GM21528 (cell line): ENCODE results near the gene IL18.
A peak's percentile ranks its signal among the peaks of the same experiment; 100 is the strongest.
"Not testable (repeated sequence)": the region's sequence is repeated elsewhere in the genome, so short reads cannot be mapped to it uniquely, and the experiment has no call there.

Source experiments
- ATAC-seq: cut with Tn5 transposase; IDR thresholded peaks from one replicate; pipeline ENCODE4 v1.9.1; 2021; ENCODE audit warnings: mild to moderate bottlenecking, moderate library complexity; ENCODE audit not compliant: unreplicated experiment, low FRiP score

Gene IL18

DNA sequence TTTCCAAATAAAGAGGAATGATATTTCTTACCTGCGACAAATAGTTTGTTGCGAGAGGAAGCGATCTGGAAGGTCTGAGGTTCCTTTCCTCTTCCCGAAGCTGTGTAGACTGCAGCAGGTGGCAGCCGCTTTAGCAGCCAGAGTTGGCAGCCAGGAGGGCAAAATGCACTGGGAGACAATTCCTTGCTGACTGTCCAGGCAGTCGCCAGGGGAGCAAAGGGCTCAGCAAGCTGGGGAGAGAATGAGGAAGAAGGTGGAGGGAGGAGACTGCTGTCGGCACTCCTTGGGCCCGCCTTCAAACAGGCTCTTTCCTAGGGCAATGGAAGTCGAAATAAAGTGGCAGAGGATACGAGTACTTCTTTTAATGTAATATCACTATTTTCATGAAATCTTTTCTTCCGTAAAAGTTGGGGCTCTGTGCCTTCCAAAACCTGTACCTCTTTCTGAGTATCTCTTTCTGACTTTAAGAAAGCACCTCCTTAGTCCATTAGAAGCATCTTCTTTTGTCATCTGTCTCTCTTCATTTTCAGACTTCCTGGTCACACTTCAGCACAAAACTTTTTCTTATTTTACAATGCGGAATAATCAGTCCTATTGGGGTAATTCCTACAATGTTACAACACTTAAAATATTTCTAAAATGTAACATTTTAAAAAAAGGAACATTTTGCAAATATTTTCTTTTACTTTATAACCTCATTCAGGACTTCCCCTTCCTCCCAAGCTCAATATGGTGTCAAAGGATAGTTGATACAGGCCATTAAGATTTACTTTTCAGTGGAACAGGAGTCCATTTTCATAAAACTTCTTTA lies at the start of gene IL18:
IL18 (minus strand) TSS at position 220 of the 811 bp plus-strand sequence. CDS start 9,041 bp downstream, outside the sequence.
- no peak for ATAC-seq

DNA sequence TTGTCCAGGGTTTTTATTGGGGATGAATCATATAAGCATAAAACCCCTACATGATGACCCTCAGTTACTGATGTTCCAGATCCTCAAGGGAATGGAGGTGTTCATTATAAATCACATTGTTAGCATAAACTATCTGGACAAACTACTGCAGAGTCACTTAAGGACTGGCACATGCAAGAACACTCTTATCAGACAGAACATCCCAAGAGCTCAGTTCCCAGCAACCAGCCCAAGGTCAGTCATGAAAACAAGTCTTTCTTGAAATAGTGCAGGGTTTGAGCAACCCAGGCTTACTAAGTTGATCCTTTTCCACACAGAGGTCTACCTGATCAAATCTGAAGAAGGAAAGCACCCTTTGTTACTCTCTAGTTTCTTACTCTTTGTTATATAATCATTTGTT lies 48.8 kb upstream of the IL18 start:
- no peak for ATAC-seq

DNA sequence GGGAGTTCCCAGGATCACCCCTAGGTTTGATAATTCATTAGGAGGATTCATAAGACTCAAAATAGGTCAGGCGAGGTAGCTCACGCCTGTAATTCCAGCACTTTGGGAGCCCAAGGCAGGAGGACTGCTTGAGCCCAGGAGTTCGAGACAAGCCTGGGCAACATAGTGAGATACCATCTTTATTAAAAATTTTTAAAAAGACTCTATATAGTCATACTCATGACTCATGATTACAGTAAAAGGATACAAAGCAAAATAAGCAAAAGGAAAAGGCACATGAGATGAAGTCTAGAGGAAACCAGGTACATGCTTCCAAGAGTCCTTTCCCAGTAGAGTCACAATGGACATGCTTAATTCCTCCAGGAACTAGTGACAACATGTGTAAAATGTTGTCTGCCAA lies 48.4 kb upstream of the IL18 start:
- no peak for ATAC-seq

DNA sequence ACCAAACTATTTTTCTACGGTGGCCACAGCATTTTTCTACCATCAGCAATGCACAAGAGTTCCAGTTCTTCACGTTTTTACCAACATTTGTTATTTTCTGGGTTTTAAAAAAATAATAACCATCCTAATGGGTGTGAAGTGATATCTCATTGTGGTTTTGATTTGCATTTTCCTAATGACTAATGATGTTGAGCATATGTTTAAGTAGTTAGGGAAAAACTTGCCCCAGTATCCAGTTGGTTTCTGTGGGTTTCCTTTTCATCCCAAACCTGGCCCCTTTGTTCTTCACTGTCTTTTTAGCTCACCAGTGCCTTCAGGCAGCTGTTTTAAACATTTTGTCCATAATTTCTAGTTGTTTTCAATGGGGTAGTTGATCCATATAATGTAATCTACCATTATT lies 47.6 kb upstream of the IL18 start:
- no peak for ATAC-seq

- ATAC-seq = no peak
These were observed 47.0 kb upstream of the IL18 start for GRCh38 chr11:112210890-112211289.

DNA sequence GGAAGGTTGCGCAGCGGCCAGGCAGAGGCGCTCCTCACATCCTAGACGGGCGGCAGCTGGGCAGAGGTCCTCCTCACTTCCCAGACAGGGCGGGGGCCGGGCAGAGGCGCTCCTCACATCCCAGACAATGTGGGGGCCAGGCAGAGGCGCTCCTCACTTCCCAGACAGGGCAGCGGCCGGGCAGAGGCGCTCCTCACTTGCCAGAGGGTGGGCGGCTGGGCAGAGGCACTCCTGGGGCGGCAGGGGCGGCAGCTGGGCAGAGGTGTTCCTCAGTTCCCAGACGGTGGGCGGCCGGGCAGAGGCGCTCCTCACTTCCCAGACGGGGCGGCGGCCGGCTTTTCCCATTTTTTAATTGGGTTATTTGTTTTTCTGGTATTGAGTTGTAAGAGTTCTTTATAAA lies 42.2 kb upstream of the IL18 start:
- no peak for ATAC-seq

DNA sequence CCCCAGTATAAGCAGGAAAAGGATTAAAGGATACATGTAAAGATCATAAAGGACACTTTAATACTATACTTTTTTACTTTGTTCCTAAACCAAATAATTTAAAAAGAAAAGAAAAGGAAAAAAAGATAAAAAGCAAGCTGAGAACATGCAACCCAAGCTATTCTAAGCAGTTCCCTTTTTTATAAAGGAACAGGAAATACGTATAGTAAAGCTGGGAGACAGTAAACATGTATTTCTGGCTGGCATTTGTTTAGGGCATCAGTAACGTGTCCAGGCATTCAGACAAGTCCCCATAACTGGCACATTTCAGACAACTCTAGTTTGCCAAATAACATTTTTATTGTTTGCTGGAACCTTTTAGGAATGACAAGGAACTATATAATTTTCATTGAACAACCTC lies 36.4 kb upstream of the IL18 start:
- no peak for ATAC-seq

GRCh38 chr11:112199101-112199500 lies 35.2 kb upstream of the IL18 start:
- not testable (repeated sequence) for ATAC-seq

DNA sequence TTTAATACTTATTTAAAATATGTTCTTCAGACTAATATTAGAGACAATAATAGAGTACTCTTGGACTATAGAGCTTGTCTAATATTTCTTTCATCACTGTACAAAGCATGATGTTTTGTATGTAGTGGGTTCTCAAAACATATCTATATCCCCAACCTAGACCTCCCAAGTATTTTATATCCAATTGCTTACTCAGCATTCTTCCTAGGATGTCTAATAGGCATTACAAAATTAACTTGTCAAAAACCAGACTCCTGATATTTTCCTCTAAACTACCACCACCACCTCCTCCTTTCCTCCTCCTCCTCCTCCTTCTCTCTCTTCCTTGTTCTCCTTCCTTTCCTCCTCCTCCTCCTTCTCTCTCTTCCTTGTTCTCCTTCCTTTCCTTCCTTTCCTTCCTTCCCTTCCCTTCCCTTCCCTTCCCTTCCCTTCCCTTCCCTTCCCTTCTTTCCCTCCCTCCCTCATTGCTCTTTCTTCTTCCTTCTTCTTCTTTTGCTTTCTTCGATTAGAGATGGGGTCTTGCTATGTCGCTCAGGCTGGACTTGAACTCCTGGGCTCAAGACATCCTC lies 32.7 kb upstream of the IL18 start:
- ATAC-seq = no peak

GRCh38 chr11:112195951-112196351 lies 32.1 kb upstream of the IL18 start:
- no peak for ATAC-seq

DNA sequence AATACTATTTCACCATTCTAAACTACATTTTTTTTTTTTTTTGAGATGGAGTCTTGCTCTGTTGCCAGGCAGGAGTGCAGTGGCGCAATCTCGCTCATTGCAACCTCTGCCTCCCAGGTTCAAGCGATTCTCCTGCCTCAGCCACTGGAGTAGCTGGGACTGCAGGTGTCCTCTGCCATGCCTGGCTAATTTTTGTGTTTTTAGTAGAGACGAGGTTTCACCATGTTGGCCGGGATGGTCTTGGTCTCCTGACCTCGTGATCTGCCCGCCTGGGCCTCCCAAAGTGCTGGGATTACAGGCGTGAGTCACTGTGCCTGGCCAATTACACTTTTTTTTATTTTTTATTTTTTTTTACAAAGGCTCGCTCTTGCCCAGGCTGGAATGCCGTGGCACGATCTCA lies 31.2 kb upstream of the IL18 start:
- not testable (repeated sequence) for ATAC-seq

DNA sequence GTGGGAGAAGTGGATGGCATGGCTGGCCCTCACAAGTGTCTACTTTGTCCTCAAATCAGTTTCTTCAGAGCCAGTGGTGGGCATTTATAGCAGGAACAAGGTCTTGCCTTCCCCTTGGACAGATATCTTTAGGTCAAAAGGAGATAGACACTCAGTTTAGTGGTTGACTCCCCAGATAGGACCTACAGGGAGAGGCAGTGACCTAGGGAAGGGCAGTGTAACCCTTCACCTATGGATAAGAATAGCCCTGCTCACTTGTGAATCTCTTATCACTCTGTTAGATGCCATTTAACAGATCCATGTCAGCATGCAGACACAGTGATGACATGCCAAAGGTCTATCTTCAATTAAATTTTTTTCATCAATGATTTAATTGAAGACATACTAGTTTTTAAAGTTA lies 22.4 kb upstream of the IL18 start:
- no peak for ATAC-seq

DNA sequence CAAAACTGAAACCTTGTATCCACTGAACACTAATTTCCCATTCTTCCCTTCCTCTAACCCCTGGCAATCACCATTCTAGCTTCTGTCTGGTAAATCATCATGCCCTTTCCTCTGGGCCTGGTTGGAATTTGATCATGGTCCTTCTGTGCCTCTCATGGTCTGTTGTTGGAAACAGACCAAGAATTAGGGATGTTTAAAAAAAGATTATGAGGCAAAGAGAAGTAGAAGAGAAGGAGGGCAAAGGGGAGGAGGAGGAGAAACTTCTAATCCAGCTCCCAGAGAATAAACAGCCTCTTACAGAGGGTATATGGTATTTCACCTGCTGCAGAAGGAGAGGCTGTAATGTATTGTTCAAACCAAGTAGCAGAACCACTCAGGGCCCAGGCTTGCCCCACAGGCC lies 22.0 kb upstream of the IL18 start:
- no peak for ATAC-seq

DNA sequence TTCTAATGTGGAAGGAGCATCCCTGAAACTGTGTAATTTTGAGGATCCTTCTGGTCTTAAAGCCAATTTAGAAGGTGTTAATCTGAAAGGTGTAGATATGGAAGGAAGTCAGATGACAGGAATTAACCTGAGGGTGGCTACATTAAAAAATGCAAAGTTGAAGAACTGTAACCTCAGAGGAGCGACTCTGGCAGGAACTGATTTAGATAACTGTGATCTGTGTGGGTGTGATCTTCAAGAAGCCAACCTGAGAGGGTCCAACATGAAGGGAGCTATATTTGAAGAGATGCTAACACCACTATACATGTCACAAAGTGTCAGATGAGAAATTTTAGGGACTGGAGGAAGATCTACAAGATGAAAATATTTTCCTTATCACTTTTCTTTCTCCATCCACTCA lies 19.0 kb upstream of the IL18 start:
- no peak for ATAC-seq

DNA sequence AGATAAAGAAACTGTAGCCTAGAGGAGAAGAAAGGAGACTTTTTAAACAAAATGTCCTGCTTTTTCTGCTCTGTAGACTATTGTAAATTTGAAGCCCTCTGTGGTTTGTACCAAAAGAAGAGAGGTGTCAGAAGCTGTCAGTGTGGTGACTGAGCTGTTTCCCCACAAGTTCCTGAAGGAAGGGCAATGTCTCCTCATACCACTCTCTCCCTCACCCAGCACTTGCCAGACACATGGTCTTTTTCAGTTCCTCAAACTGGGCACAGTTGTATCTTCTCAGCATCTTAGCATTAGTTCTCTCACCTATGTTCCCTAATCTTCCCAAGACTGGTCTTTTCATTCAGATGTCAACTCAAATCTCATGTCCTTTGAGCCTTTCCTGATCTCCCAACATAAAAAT lies 15.7 kb upstream of the IL18 start:
- peak; percentile 60 for ATAC-seq

DNA sequence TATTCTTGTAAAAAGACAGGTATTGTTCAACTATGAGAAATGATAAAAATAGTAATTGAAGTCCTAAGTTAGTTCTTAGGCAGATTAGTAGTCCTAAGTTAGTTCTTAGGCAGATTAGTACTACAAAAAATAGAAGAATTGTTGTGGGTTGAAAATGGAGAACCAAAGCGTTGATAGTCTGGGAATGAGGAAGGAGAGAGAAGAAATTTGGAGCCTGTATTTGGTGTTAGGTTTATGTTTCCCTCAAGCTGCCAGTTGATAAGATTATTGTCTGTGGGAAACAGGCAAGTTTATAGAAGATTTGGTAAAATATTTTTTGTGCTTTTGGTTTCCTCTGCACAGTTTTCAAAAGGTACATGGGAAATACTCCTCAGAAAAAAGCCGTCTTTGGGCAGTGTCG lies 15.0 kb upstream of the IL18 start:
- no peak for ATAC-seq

- no peak for ATAC-seq
These were observed 14.5 kb upstream of the IL18 start for GRCh38 chr11:112178428-112178827.

DNA sequence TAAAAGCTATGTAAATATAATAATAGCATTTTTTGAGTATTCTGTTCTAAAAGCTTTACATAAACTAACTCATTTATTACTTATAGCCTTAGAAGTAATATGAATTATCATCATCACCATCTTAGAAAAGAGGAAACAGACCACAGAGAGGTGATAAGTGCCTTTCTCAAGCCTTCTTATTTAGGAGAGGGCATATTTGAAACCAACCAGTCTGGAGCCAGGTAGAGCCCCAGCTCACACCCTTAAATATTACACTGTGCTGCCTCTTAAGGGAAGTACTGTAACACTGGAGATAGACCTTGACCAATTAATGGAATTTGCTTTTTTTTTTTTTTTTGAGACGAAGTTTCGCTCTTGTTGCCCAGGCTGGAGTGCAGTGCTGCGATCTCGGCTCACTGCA lies 13.7 kb upstream of the IL18 start:
- no peak for ATAC-seq

DNA sequence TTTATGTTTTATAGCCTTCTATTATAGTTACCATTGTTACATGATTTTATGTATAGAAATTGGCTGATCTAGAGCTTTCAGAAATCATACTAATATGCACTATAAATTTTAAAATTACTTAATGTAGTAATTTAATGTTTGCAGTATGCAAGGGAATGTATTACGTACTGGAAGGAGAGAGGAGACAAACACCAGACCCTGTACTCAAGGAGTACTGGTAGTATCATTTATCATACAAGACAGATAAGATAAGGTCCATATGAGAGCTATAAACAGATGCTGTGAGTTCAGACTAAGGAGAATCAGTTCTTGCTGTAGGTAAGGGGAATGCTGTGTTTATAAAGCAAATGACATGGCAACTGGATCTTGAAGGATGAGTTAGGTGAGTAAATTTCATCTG lies 12.2 kb upstream of the IL18 start:
- no peak for ATAC-seq

GRCh38 chr11:112175599-112175952 lies 11.7 kb upstream of the IL18 start:
- no peak for ATAC-seq

DNA sequence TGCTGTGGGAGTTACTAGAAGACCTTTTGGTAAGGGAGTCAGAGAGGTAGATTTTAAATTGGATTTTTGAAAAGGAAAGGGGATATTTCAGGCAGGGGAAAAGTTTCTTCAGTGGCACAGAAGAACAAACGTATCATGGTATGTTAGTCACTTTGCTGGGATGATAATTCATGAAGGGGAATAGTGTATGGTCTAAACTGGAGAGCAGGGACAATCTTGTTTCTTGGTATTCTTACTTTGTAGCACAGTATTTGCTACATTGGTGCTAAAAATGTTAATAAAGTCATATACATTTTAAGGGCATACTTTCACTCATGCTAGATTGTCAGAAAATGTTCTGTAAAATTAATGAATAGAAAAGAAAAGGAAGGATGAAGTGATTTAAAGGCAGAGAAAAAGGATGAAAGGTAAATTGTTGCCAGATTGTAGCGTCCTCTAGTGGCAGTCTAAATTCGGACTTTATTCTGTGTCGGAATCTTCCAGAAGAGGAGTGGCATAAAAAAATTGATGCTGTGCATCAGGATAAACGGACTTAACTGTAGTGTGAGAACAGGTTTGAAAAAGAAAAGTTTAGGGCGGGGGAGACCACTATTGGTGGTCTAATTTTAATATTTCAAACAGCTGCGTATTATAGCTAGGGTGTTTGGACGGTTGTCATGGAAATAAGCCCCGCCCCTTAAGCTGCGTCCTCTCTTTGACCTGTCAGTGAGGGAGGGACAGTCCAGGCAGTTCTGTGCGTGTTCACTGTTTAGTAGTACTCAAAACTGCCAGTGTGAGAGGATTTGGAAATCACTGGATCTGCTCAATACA lies 11.1 kb upstream of the IL18 start, which contains the start of gene BCO2:
BCO2 (plus strand) TSS at position 724 of the 810 bp plus-strand sequence. CDS start 90 bp downstream, outside the sequence.
- no peak for ATAC-seq
